Measurements from ENCODE around the gene MAS1.

MAS1 gene

DNA sequence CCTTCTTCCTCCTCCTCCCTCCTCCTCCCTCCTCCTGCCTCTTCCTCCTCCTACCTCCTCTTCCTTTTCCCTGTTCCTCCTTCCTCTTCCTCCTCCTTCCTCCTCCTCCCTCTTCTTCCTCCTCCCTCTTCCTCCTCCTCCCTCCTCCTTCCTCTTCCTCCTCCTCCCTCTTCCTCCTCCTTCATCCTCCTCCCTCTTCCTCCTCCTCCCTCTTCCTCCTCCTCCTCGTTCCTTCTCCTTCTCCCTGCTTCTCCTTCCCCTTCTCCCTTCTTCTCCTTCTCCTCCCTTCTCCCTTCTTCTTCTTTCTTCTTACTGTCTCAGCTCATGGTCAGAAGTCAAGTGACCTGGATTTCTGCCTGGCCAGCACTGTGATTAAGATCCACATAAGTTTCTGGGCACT lies 7.7 kb downstream of the MAS1 start:
- in situ Hi-C loops (cut with MboI; ENCODE audit: low pct_unique_long_range_greater_than_20kb, low sequenced_read_pairs, unreplicated experiment), result no loop called here
- TF ChIP-seq, protein P1, sequence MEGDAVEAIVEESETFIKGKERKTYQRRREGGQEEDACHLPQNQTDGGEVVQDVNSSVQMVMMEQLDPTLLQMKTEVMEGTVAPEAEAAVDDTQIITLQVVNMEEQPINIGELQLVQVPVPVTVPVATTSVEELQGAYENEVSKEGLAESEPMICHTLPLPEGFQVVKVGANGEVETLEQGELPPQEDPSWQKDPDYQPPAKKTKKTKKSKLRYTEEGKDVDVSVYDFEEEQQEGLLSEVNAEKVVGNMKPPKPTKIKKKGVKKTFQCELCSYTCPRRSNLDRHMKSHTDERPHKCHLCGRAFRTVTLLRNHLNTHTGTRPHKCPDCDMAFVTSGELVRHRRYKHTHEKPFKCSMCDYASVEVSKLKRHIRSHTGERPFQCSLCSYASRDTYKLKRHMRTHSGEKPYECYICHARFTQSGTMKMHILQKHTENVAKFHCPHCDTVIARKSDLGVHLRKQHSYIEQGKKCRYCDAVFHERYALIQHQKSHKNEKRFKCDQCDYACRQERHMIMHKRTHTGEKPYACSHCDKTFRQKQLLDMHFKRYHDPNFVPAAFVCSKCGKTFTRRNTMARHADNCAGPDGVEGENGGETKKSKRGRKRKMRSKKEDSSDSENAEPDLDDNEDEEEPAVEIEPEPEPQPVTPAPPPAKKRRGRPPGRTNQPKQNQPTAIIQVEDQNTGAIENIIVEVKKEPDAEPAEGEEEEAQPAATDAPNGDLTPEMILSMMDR (IDR thresholded peaks at IDR 0.05; ENCODE audit: extremely low read depth, insufficient read depth, missing control alignments), result no peak
- no peak for DNase-seq (ENCODE audit: low spot score)

DNA sequence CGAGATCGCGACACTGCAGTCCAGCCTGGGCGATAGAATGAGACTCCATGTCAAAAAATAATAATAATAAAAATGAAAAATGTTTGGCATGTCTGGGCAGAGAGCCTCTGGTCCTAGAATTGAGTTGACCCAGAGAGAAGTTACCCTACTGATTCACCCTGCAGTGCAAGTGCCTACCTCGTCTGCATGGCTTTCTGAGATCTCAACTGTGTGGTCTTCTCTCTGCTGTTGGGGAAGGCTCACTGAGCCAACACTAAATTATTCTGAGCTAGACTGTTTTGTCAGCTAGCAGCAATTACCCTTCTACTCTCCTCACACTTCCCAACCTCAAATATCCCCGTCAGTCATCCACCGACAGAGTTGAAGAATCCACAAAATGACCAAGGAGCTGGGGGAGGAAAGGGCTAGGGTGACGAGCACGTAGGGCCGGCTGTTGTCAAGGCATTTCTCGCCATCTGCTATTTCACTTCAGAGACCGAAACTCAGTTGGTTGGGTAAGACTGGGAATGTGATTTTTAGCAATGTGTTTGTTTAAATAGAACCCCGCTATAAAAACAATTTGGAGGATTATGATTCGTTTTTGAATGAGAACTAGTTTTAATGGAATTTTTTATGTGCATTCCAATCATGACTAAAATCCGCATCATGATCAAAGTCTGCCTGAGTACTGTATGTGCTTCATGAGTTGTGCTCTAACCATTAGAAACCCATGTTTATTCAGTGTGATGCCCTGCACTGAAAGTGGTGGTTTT lies 9.4 kb downstream of the MAS1 start:
- no peak for DNase-seq (ENCODE audit: low spot score)
- TF ChIP-seq, protein P1 (IDR thresholded peaks at IDR 0.05; ENCODE audit: extremely low read depth, insufficient read depth, missing control alignments), result no peak
- in situ Hi-C loops (cut with MboI; ENCODE audit: low pct_unique_long_range_greater_than_20kb, low sequenced_read_pairs, unreplicated experiment), result no loop called here

GRCh38 chr6:159902620-159903019 lies 11.8 kb downstream of the MAS1 start:
- TF ChIP-seq, protein P1 (IDR thresholded peaks at IDR 0.05; ENCODE audit: extremely low read depth, insufficient read depth, missing control alignments), result no peak
- DNase-seq (ENCODE audit: low spot score), result no peak
- in situ Hi-C loops (cut with MboI; ENCODE audit: low pct_unique_long_range_greater_than_20kb, low sequenced_read_pairs, unreplicated experiment), result no loop called here

DNA sequence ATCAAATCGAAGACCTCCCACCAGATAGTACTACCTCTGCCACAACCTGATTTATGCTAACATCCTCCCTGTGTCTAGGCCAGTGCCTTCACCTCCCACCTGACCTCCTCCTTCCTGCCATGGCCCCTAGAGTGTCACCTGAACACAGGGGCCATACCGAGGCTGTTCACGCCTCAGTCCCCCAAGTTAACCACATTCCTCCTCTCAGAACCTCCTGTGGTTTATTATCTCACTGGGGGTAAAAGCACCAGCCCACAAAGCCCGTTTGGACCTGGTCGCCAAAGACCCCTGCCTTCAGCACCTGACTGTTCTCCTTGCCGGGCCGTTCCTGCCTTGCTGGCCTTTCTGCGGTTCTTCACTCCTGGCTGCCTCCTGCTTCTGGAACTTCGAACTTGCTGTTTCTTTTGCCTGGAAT lies 13.7 kb downstream of the MAS1 start:
- DNase-seq (ENCODE audit: low spot score), result no peak
- TF ChIP-seq, protein P1 (IDR thresholded peaks at IDR 0.05; ENCODE audit: extremely low read depth, insufficient read depth, missing control alignments), result no peak
- in situ Hi-C loops (cut with MboI; ENCODE audit: low pct_unique_long_range_greater_than_20kb, low sequenced_read_pairs, unreplicated experiment), result no loop called here

DNA sequence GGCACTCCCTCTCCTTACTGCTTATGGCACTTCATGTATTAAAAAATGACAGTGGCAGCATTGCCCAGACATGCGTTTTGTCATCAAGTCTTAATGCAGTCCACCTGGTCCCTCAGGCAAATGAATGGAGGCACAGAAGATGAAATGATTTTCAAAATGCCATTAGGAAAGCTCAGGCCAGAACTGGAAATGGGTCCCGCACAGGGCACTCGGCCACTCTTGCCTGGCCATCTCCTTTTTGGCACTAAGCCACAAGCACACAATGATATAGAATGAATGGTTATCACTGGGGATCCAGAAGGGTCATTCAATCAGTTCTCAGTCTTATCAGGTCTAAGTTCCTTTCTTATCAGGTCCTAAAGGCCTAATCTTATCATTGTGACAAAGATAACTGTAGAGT lies 15.6 kb downstream of the MAS1 start:
- in situ Hi-C loops (cut with MboI; ENCODE audit: low pct_unique_long_range_greater_than_20kb, low sequenced_read_pairs, unreplicated experiment), result no loop called here
- TF ChIP-seq, protein P1 (IDR thresholded peaks at IDR 0.05; ENCODE audit: extremely low read depth, insufficient read depth, missing control alignments), result no peak
- no peak for DNase-seq (ENCODE audit: low spot score)

- TF ChIP-seq, protein P1 (IDR thresholded peaks at IDR 0.05; ENCODE audit: extremely low read depth, insufficient read depth, missing control alignments), result no peak
- no peak for DNase-seq (ENCODE audit: low spot score)
These were observed 17.7 kb downstream of the MAS1 start for GRCh38 chr6:159908535-159908934.

More at GRCh38 chr6:159908535-159908934, 17.7 kb downstream of the MAS1 start:
- in situ Hi-C loops (cut with MboI; ENCODE audit: low pct_unique_long_range_greater_than_20kb, low sequenced_read_pairs, unreplicated experiment), result no loop called here

Data from GM13977 (cell line).